SK-N-SH (cell line): Measurements from ENCODE around the gene CEBPG. TPM values are rescaled to one million over a fixed set of nuclear protein-coding genes. Genes with fewer than 3 reads are reported as not detected.

Source experiments
- CTCF ChIA-PET: fragments of 300-600, 350-600 bp; formaldehyde crosslinking; extraction: SDS; loops from one replicate; lab custom pipeline; 2021; lab: Yijun Ruan, JAX
- POLR2A ChIA-PET: fragments of 350-600 bp; sonication (Branson Sonifier 250); formaldehyde crosslinking; extraction: SDS; loops from one replicate; lab custom pipeline; 2020; ENCODE audit warnings: antibody characterized with exemption, inconsistent platforms; lab: Yijun Ruan, JAX
- DNase-seq: peaks from one replicate; pipeline ENCODE4 v3.0.0; 2012
- H2AFZ ChIP-seq: fragments of 200-600 bp; sonication (generic); 2 replicates; pipeline ENCODE4 v1.8.1; 2016; ENCODE audit warnings: antibody characterized with exemption, mild to moderate bottlenecking, low read depth
- H3F3A ChIP-seq: fragments of 200-600 bp; sonication (generic); replicated peaks from 2 replicates; pipeline ENCODE3; 2016; ENCODE audit warnings: antibody characterized with exemption, mild to moderate bottlenecking; ENCODE audit not compliant: insufficient read depth
- H3K27ac ChIP-seq, 2 experiments: fragments of 200-500 bp in 1 of 2; fragments of 200-600 bp in 1 of 2; sonication (Bioruptor generic) in 1 of 2; sonication (generic), shearing (Covaris generic) in 1 of 2; 2 replicates each; pipeline versions ENCODE4 v1.5.1 to v1.6.1; 2014 to 2016; ENCODE audit warnings: low read depth in 2 of 2, inconsistent platforms in 1 of 2, low read length in 1 of 2, mild to moderate bottlenecking in 1 of 2, mixed read lengths in 1 of 2
- H3K27me3 ChIP-seq: fragments of 200-600 bp; sonication (generic), shearing (Covaris generic); 2 replicates; pipeline ENCODE4 v1.6.1; 2016; ENCODE audit warnings: mixed run types; ENCODE audit not compliant: insufficient read depth
- H3K36me3 ChIP-seq, 2 experiments: fragments of 200-500 bp in 1 of 2; fragments of 200-600 bp in 1 of 2; sonication (Bioruptor generic) in 1 of 2; sonication (generic) in 1 of 2; replicated peaks in 1 of 2; 2 replicates each; pipeline versions ENCODE3 to v1.5.1; 2014 to 2016; ENCODE audit warnings: low read length in 1 of 2, mild to moderate bottlenecking in 1 of 2; ENCODE audit not compliant: insufficient read depth in 2 of 2, control insufficient read depth in 1 of 2
- H3K4me1 ChIP-seq, 2 experiments: fragments of 200-500 bp in 1 of 2; fragments of 200-600 bp in 1 of 2; sonication (Bioruptor generic) in 1 of 2; sonication (generic), shearing (Covaris generic) in 1 of 2; 2 replicates each; pipeline versions ENCODE4 v1.5.1 to v1.6.1; 2014 to 2016; ENCODE audit warnings: low read depth in 1 of 2, low read length in 1 of 2, mixed run types in 1 of 2; ENCODE audit not compliant: insufficient read depth in 2 of 2, control insufficient read depth in 1 of 2
- H3K4me2 ChIP-seq: fragments of 200-600 bp; sonication (generic), shearing (Covaris generic); 2 replicates; pipeline ENCODE4 v1.6.1; 2017; ENCODE audit warnings: mixed run types
- H3K4me3 ChIP-seq, 2 experiments: fragments of 200-500 bp in 1 of 2; fragments of 200-600 bp in 1 of 2; sonication (Bioruptor generic) in 1 of 2; sonication (generic), shearing (Covaris generic) in 1 of 2; 2 replicates each; pipeline versions ENCODE4 v1.5.1 to v1.8.1; 2014 to 2016; ENCODE audit warnings: low read depth in 2 of 2, inconsistent platforms in 1 of 2, low read length in 1 of 2, mild to moderate bottlenecking in 1 of 2, mixed read lengths in 1 of 2, moderate library complexity in 1 of 2
- H3K79me2 ChIP-seq: fragments of 200-600 bp; sonication (generic); 2 replicates; pipeline ENCODE4 v1.8.1; 2017; ENCODE audit warnings: mild to moderate bottlenecking; ENCODE audit not compliant: insufficient read depth
- H3K9ac ChIP-seq: fragments of 200-600 bp; sonication (generic); 2 replicates; pipeline ENCODE4 v1.6.1; 2017; ENCODE audit warnings: mixed run types
- H3K9me2 ChIP-seq: fragments of 200-600 bp; sonication (generic); 2 replicates; pipeline ENCODE4 v1.6.1; 2017; ENCODE audit warnings: mixed run types
- H3K9me3 ChIP-seq: fragments of 200-600 bp; sonication (generic); 2 replicates; pipeline ENCODE4 v1.6.1; 2017; ENCODE audit warnings: mixed run types, mild to moderate bottlenecking, moderate library complexity
- H4K20me1 ChIP-seq: fragments of 200-600 bp; sonication (generic); 2 replicates; pipeline ENCODE4 v1.6.1; 2017; ENCODE audit warnings: mild to moderate bottlenecking, mixed run types; ENCODE audit not compliant: insufficient read depth
- CHD2 ChIP-seq: fragments of 150-350 bp; IDR thresholded peaks from 2 replicates; pipeline ENCODE4 v1.6.1; 2018; ENCODE audit warnings: low read length; ENCODE audit not compliant: partially characterized antibody
- EP300 ChIP-seq, 2 experiments: IDR thresholded peaks; 2 replicates each; pipeline versions ENCODE4 v1.4.0 to v1.6.1; 2012; ENCODE audit warnings: borderline replicate concordance in 1 of 2, low read depth in 1 of 2, low read length in 1 of 2
- FOXM1 ChIP-seq: IDR thresholded peaks from 2 replicates; pipeline ENCODE4 v1.4.0; 2012; ENCODE audit warnings: low read depth, mild to moderate bottlenecking
- MXI1 ChIP-seq: IDR thresholded peaks from 2 replicates; pipeline ENCODE4 v1.6.1; 2012; ENCODE audit warnings: mild to moderate bottlenecking, low read depth, low read length, improper control_type of control experiment
- NFIC ChIP-seq: IDR thresholded peaks from 2 replicates; pipeline ENCODE4 v1.4.0; 2012; ENCODE audit warnings: borderline replicate concordance
- NRF1 ChIP-seq: IDR thresholded peaks from 2 replicates; pipeline ENCODE4 v1.6.1; 2012; ENCODE audit warnings: low read depth, mild to moderate bottlenecking, low read length
- RXRA ChIP-seq: IDR thresholded peaks from 2 replicates; pipeline ENCODE4 v1.4.0; 2012; ENCODE audit warnings: low read depth, mild to moderate bottlenecking, borderline replicate concordance
- TEAD4 ChIP-seq: IDR thresholded peaks from 2 replicates; pipeline ENCODE4 v1.4.0; 2012; ENCODE audit warnings: mild to moderate bottlenecking, borderline replicate concordance; ENCODE audit not compliant: insufficient read depth
- WGBS: methylation state at CpG from one replicate; pipeline ENCODE4 v1.1.6; 2017; ENCODE audit warnings: low lambda C conversion rate; 5-methylcytosine and 5-hydroxymethylcytosine counted together
- polyA plus RNA-seq, 3 experiments: library from polyadenylated mRNA; depleted of rRNA; stranded (reverse); fragments of >200 nt; gene quantifications; 2 replicates each; pipeline ENCODE4 v1.2.3, GENCODE V29; 2012
- TF ChIP-seq, protein P1 (sequence below): fragments of 200-600 bp; sonication (generic); IDR thresholded peaks from 2 replicates; pipeline ENCODE4 v1.6.1; 2017; ENCODE audit warnings: antibody characterized with exemption, mild to moderate bottlenecking, moderate library complexity
- TF ChIP-seq, protein P2 (sequence below): IDR thresholded peaks from 2 replicates; pipeline ENCODE4 v1.6.1; 2012; ENCODE audit warnings: mild to moderate bottlenecking, low read depth, low read length, moderate library complexity
- TF ChIP-seq, protein P3 (sequence below): IDR thresholded peaks from 2 replicates; pipeline ENCODE4 v1.4.0; 2012; ENCODE audit warnings: low read depth, borderline replicate concordance

The CEBPG gene
- polyA plus RNA-seq, 1 of the 3 experiments (the other 2 are of a cell fraction), result 9.1 TPM

DNA sequence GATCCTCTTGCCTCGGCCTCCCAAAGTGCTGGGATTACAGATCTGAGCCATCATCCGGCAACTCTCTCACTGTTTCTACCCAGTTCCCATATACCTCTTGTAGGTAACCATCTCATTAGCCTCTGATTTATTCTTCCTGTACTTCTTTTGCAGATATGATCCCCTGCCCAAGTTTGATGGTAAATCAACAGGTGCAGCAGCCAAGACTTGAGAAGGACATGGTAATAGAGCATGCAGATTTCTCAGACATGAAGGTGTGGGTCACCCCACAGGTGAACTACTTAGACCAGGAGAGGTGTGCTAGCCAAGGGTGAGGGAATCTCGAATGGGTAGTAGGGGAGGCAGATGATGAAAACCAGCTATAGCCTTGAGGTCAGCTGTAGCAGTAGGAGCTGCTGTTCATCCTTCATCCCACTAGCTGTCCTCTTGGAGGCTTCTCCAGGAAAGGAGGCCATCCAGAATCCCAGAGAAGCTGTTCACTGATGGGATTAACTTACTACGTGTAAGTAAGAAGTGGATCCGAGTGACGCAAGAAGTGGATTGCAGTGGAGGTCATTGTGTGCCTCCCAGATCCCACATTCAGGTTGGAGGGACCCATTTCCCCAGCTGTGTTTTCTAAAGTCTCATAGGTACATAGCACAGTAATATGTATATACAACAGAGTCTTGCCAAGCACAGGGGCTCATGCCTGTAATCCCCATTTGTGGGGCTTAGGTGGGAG is 10.8 kb upstream of the CEBPG start:
- 55% methylated on average over 6 of the region's 6 CpGs for whole genome bisulfite sequencing
- H3K4me2 ChIP-seq, result no peak overlapping the region
- ChIA-PET POLR2A (interaction anchor here (1.1 kb wide), 1 partner anchor 11 kb away, joined by 6 read pairs; the partner anchor contains the start of gene CEBPG), CTCF (interaction anchor here (0.9 to 1.4 kb wide), 3 partner anchors 11 to 44 kb away, joined by 3 to 5 read pairs (median 4); partner anchors contain the start of gene CEBPG)
- H3K79me2 ChIP-seq, result no peaks in the 10 kb centered on the region
- no peak for TF ChIP-seq TEAD4
- TF ChIP-seq FOXM1, result no peak
- TF ChIP-seq NRF1, result no peak
- H3K27ac ChIP-seq, result no peak overlapping the region
- H3K9ac ChIP-seq, result no peak overlapping the region
- H3K4me1 ChIP-seq, result no peaks in the 10 kb centered on the region
- H3K9me3 ChIP-seq, result no peaks in the 10 kb centered on the region
- H3F3A ChIP-seq, result no peaks in the 10 kb centered on the region
- no peak overlapping the region for H2AFZ ChIP-seq
- no peak overlapping the region for H3K4me3 ChIP-seq
- no peak for DNase-seq
- no peaks in the 10 kb centered on the region for H4K20me1 ChIP-seq
- H3K27me3 ChIP-seq, result peaks cover 13% of the 10 kb centered on the region
- no peaks in the 10 kb centered on the region for H3K9me2 ChIP-seq
- H3K36me3 ChIP-seq, result no peaks in the 10 kb centered on the region

DNA sequence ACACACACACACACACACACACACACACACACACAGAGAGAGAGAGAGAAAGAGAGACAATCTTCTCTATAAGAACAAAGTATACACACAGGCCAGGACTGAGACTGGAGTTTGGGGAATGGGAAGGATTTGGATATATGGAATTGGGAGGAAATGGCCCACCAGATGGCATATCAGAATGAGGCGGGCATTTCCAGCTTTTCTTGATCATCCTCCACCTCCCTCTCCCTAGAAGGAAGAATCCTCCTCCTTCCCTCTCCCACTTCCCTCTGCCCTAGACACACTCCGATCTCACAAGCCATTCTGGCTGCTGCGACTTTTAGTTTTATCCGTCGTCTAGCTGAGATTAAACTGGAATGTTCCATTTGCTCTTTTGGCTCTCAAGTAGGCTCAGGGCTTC is 10.0 kb upstream of the CEBPG start:
- Histone ChIP-seq H3K9me2 (no peaks in the 10 kb centered on the region), H3K4me1 (no peaks in the 10 kb centered on the region)
- TF ChIP-seq RXRA (no peak), MXI1 (no peak), TEAD4 (no peak), EP300 (IDR thresholded peaks at IDR 0.05; ENCODE audit: borderline replicate concordance in 1 of 2, low read depth in 1 of 2, low read length in 1 of 2) (no peak), FOXM1 (no peak), CHD2 (no peak), NFIC (no peak)
- TF ChIP-seq, protein P1, sequence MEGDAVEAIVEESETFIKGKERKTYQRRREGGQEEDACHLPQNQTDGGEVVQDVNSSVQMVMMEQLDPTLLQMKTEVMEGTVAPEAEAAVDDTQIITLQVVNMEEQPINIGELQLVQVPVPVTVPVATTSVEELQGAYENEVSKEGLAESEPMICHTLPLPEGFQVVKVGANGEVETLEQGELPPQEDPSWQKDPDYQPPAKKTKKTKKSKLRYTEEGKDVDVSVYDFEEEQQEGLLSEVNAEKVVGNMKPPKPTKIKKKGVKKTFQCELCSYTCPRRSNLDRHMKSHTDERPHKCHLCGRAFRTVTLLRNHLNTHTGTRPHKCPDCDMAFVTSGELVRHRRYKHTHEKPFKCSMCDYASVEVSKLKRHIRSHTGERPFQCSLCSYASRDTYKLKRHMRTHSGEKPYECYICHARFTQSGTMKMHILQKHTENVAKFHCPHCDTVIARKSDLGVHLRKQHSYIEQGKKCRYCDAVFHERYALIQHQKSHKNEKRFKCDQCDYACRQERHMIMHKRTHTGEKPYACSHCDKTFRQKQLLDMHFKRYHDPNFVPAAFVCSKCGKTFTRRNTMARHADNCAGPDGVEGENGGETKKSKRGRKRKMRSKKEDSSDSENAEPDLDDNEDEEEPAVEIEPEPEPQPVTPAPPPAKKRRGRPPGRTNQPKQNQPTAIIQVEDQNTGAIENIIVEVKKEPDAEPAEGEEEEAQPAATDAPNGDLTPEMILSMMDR, result no peak
- TF ChIP-seq, protein P2, sequence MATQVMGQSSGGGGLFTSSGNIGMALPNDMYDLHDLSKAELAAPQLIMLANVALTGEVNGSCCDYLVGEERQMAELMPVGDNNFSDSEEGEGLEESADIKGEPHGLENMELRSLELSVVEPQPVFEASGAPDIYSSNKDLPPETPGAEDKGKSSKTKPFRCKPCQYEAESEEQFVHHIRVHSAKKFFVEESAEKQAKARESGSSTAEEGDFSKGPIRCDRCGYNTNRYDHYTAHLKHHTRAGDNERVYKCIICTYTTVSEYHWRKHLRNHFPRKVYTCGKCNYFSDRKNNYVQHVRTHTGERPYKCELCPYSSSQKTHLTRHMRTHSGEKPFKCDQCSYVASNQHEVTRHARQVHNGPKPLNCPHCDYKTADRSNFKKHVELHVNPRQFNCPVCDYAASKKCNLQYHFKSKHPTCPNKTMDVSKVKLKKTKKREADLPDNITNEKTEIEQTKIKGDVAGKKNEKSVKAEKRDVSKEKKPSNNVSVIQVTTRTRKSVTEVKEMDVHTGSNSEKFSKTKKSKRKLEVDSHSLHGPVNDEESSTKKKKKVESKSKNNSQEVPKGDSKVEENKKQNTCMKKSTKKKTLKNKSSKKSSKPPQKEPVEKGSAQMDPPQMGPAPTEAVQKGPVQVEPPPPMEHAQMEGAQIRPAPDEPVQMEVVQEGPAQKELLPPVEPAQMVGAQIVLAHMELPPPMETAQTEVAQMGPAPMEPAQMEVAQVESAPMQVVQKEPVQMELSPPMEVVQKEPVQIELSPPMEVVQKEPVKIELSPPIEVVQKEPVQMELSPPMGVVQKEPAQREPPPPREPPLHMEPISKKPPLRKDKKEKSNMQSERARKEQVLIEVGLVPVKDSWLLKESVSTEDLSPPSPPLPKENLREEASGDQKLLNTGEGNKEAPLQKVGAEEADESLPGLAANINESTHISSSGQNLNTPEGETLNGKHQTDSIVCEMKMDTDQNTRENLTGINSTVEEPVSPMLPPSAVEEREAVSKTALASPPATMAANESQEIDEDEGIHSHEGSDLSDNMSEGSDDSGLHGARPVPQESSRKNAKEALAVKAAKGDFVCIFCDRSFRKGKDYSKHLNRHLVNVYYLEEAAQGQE, result no peak
- TF ChIP-seq, protein P3, sequence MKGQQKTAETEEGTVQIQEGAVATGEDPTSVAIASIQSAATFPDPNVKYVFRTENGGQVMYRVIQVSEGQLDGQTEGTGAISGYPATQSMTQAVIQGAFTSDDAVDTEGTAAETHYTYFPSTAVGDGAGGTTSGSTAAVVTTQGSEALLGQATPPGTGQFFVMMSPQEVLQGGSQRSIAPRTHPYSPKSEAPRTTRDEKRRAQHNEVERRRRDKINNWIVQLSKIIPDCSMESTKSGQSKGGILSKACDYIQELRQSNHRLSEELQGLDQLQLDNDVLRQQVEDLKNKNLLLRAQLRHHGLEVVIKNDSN, result no peak
- TF ChIP-seq, all 33 proteins: peak for 0
- no peak for DNase-seq
- Histone ChIP-seq H3K4me3 (no peak overlapping the region), H3F3A (peaks cover 5% of the 10 kb centered on the region), H3K79me2 (no peaks in the 10 kb centered on the region), H3K9ac (no peak overlapping the region), H2AFZ (no peak overlapping the region), H3K27ac (no peak overlapping the region), H3K9me3 (no peaks in the 10 kb centered on the region), H4K20me1 (no peaks in the 10 kb centered on the region), H3K4me2 (no peak overlapping the region), H3K36me3 (no peaks in the 10 kb centered on the region), H3K27me3 (peaks cover 13% of the 10 kb centered on the region)
- POLR2A ChIA-PET, result interaction anchor here (1.1 kb wide), 1 partner anchor 10 kb away, joined by 6 read pairs; the partner anchor contains the start of gene CEBPG
- WGBS, result 70% methylated on average over 5 of the region's 5 CpGs
- CTCF ChIA-PET, result interaction anchor here (0.8 to 1.4 kb wide), 4 partner anchors 11 to 43 kb away, joined by 3 to 5 read pairs (median 4); partner anchors contain the start of gene CEBPG
